ENCODE results near the gene TTC3. TPM values are rescaled to one million over a fixed set of nuclear protein-coding genes. Genes with fewer than 3 reads are reported as not detected.
"Not testable (repeated sequence)": the region's sequence is repeated elsewhere in the genome, so short reads cannot be mapped to it uniquely, and the experiment has no call there.

Gene TTC3
- polyA plus RNA-seq, 4 donors: 156 to 172 (median 163) TPM

DNA sequence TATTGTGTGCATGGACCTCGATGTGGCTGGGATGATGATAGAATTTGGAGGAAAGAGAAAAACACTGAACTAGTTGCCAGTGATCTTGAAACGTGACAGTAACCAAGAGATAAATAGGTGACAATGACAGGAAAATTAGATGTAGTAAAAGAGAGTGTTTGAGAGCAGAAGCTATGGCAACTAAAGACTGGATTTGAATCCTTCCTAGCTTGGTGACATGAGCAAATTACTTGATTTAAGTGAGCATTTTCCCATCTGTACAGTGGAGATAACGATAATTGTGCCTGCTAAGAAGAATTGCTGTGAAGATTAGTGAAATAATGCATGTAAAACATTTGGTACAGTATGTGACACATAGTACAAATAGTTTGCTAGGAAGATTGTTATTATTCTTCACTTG, 12.7 kb downstream of the TTC3 start:
- no peak for DNase-seq (ENCODE audit: low read depth in 4 of 4, low spot score in 3 of 4)

- DNase-seq (ENCODE audit: low read depth in 4 of 4, low spot score in 3 of 4): no peak
Observed at GRCh38 chr21:37087188-37087587, 14.1 kb downstream of the TTC3 start.

DNA sequence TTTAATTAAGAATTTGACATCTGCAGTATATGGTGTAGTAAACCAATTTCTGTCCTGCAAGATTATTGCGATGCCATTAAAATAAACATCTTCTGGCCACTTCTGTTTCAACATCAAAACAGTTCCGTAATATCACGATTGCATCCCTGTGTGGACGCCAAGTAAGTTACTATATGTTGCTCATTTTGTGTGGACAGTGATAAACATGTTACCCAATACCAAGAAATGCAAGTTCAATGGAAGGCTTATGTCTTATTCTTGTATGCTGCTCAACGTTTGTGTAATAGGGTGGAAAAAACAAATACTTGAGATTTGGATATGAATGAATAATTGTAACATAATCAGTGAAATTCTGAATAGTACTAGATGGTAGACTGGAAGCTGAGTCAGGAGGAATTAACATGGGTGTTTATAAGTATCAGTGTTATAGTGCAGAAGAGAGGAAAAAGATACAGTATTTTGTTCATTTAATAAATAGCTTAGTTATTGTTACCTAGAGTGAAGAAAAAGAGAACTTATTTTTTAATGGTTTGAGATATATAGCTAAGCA, 15.2 kb downstream of the TTC3 start:
- DNase-seq (ENCODE audit: low read depth in 4 of 4, low spot score in 3 of 4): no peak

DNA sequence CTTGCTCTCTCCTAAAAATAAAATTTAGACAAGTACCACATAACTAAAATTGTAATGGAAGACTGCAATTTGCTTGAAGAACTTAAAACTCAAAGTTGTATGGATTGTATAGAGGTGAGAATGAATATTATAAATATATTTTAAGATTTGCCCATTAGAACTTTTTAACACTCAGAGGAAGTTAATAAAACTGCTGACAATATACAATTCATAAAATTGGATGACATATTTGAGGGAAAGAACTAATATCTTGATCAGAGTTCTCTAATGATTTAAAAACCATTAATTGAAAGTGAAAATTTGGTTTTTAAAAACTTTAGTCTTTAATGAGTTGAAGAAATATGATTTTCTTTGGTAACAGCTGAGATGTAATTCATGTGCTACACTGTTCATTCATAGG, 20.9 kb downstream of the TTC3 start:
- no peak for DNase-seq (ENCODE audit: low read depth in 4 of 4, low spot score in 3 of 4)

GRCh38 chr21:37095821-37096220, 22.8 kb downstream of the TTC3 start:
- no peak for DNase-seq (ENCODE audit: low read depth in 4 of 4, low spot score in 3 of 4)

GRCh38 chr21:37098751-37099150, 25.7 kb downstream of the TTC3 start:
- no peak for DNase-seq (ENCODE audit: low read depth in 4 of 4, low spot score in 3 of 4)

GRCh38 chr21:37100316-37100715, 27.3 kb downstream of the TTC3 start:
- DNase-seq (ENCODE audit: low read depth in 4 of 4, low spot score in 3 of 4): no peak

DNA sequence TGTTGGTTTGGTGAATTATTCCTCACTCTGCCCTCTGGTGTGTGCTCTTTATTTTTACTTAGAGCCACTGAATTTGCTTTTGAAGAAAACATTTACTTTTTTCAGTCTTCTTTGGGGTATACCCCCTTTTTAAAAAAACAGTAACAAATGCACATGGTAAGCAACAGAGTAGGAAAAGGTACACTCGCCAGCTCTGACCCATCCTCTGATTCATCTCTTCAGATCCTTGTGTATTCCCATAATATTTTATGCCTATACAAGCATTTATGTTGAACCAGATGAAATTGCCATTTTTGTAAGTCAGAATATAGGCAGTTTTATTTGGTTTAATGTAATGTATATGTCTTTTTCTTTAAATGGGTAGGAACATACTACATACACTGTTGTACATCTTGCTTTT, 28.3 kb downstream of the TTC3 start:
- DNase-seq (ENCODE audit: low read depth in 4 of 4, low spot score in 3 of 4): no peak

- DNase-seq (ENCODE audit: low read depth in 4 of 4, low spot score in 3 of 4): not testable (repeated sequence)
Observed at GRCh38 chr21:37102746-37103145, 29.7 kb downstream of the TTC3 start.

DNA sequence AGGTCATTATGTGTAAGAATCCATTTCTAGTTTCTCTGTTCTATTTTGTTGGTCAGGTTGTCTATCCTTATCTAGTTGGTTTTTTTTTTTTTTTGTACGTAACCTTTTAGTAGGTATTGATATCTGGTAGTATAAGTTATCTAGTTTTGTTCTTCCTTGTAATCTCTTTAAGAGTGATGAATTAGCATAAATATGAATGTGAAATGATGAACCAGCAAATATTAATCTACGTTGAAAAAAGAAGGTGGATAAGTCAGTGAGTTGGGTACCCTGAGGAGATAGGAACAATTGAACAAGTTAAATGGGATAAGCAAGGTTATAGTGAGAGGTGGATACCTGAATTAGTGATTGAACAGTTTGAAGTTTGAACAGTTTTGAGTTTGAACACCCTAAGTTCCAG, 33.9 kb downstream of the TTC3 start:
- DNase-seq (ENCODE audit: low read depth in 4 of 4, low spot score in 3 of 4): no peak

DNA sequence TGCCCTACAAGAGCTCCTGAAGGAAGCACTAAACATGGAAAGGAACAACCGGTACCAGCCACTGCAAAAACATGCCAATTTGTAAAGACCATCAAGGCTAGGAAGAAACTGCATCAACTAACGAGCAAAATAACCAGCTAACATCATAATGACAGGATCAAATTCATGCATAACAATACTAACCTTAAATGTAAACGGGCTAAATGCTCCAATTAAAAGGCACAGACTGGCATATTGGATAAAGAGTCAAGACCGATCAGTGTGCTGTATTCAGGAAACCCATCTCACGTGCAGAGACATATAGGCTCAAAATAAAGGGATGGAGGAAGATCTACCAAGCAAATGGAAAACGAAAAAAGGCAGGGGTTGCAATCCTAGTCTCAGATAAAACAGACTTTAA, 38.0 kb downstream of the TTC3 start:
- DNase-seq (ENCODE audit: low read depth in 4 of 4, low spot score in 3 of 4): not testable (repeated sequence)

GRCh38 chr21:37114301-37114700, 41.2 kb downstream of the TTC3 start:
- not testable (repeated sequence) for DNase-seq (ENCODE audit: low read depth in 4 of 4, low spot score in 3 of 4)

DNA sequence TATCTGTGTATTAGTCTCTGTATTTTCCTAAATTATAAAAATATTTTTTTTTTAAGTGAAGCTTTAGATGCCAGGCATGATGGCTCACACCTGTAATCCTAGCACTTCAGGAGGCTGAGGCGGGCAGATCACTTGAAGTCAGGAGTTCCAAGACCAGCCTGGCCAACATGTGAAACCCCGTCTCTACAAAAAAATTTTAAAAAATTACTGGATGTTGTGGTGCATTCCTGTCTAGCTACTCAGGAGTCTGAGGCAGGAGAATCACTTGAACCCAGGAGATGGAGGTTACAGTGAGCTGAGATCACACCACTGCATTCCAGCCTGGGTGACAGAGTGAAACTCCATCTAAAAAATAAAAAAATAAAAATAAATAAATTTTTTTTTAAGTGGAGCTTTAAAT, 43.4 kb downstream of the TTC3 start:
- not testable (repeated sequence) for DNase-seq (ENCODE audit: low read depth in 4 of 4, low spot score in 3 of 4)

- DNase-seq (ENCODE audit: low read depth in 4 of 4, low spot score in 3 of 4): no peak
Observed at GRCh38 chr21:37117204-37117603, 44.1 kb downstream of the TTC3 start.

GRCh38 chr21:37118187-37118826, 45.3 kb downstream of the TTC3 start:
- no peak for DNase-seq (ENCODE audit: low read depth in 4 of 4, low spot score in 3 of 4)

DNA sequence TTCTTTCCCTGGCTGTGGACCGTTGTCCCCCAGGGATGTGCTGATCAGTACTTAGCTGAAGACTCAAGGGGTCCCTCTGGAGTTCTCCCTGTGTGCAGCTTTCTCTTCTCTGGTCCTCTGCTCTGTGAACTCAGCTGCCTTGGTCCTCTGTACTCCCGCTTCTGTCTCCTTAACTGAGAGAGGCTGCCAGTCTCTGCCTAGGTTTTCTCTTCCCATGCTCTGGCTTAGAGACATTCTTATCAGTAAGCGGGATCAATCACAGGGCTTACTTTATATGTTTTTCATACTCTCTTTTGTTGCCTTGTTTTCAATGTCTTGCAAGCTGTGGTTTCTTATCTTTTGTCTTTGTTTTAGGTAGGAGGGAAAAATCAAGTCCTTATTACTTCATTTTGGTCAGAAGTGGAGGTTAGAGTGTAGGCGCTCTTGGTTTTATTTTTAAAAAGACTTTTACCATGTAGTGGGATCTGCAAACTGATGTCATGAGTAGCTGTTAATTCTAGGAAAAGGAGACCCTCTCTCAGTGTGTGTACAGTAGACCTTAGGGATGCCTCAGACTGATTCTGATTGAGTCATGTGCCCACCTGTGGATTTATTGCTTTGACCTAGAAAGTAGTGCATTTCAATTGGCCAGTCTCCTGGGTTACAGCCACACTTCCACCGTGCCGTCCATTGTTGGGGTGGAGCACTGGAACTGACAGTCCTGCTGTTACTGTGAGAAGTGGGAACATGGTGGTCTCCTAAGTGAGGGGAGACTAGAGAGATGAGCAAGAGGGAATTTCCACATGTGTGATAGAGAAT, 46.6 kb downstream of the TTC3 start:
- no peak for DNase-seq (ENCODE audit: low read depth in 4 of 4, low spot score in 3 of 4)

GRCh38 chr21:37128076-37128475, 55.0 kb downstream of the TTC3 start:
- no peak for DNase-seq (ENCODE audit: low read depth in 4 of 4, low spot score in 3 of 4)

DNA sequence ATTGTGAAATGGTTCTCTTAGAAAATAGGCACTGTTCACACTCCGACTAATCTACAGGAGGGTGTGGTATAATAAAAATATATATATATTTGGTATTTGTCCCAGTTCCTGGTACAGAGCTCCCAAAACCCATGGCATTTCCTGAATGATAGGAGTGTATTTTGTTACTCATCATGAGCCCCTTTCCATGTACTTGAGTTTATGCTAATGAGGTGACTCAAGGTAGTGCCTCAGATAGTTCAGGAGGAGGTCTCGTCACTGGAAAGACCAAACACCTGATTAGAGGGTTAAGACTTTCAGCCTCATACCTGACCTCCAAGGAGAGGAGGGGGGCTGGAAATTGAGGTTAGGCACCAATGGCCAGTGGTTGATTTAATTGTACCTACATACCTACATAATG, 57.9 kb downstream of the TTC3 start:
- no peak for DNase-seq (ENCODE audit: low read depth in 4 of 4, low spot score in 3 of 4)

- no peak for DNase-seq (ENCODE audit: low read depth in 4 of 4, low spot score in 3 of 4)
Observed at GRCh38 chr21:37136261-37136660, 63.2 kb downstream of the TTC3 start.

GRCh38 chr21:37136744-37137143, 63.7 kb downstream of the TTC3 start:
- no peak for DNase-seq (ENCODE audit: low read depth in 4 of 4, low spot score in 3 of 4)

DNA sequence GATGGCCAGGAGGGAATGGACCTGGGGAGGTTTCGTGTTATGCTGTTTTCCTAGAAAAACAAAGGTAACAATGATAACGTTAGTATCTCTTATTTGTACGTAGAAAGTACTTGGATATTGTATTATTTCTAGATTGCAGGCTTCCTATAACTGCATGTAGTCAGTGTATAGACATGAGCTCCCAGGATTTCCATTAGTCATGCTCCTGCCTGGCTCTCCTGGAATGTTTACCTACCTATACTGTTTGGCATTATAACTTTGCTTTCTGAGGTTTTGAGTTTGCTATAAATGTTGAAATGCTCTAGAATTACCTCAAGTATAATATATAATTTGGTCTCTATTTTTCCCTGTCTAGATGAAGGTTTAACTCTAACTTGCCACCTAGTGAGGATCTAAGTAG, 66.1 kb downstream of the TTC3 start:
- no peak for DNase-seq (ENCODE audit: low read depth in 4 of 4, low spot score in 3 of 4)

GRCh38 chr21:37139902-37140301, 66.8 kb downstream of the TTC3 start:
- DNase-seq (ENCODE audit: low read depth in 4 of 4, low spot score in 3 of 4): no peak

Measured in right renal pelvis (tissue), 4 donors.